Measurements from ENCODE around the gene CREB3L2. TPM values are rescaled to one million over a fixed set of nuclear protein-coding genes. Genes with fewer than 3 reads are reported as not detected.
"Not testable (repeated sequence)": the region's sequence is repeated elsewhere in the genome, so short reads cannot be mapped to it uniquely, and the experiment has no call there.

The CREB3L2 gene
- total RNA-seq, 1 experiment from 2014 or later, result 7.5 TPM

GRCh38 chr7:137846549-137846826, 155.4 kb downstream of the CREB3L2 start:
- in situ Hi-C loops (cut with HindIII; ENCODE audit: low pct_unique_long_range_greater_than_20kb, low sequenced_read_pairs), result no loop called here
- DNase-seq (ENCODE audit: low read depth), result no peak

- in situ Hi-C loops (cut with HindIII; ENCODE audit: low pct_unique_long_range_greater_than_20kb, low sequenced_read_pairs), result no loop called here
- no peak for DNase-seq (ENCODE audit: low read depth)
These were observed 157.0 kb downstream of the CREB3L2 start for GRCh38 chr7:137844677-137845425.

- no peak for DNase-seq (ENCODE audit: low read depth)
- in situ Hi-C loops (cut with HindIII; ENCODE audit: low pct_unique_long_range_greater_than_20kb, low sequenced_read_pairs), result no loop called here
These were observed 161.7 kb downstream of the CREB3L2 start for GRCh38 chr7:137839903-137840779.

- in situ Hi-C loops (cut with HindIII; ENCODE audit: low pct_unique_long_range_greater_than_20kb, low sequenced_read_pairs), result no loop called here
- no peak for DNase-seq (ENCODE audit: low read depth)
These were observed 163.1 kb downstream of the CREB3L2 start for GRCh38 chr7:137838706-137839315.

GRCh38 chr7:137836541-137836940, 165.3 kb downstream of the CREB3L2 start:
- DNase-seq (ENCODE audit: low read depth), result no peak
- in situ Hi-C loops (cut with HindIII; ENCODE audit: low pct_unique_long_range_greater_than_20kb, low sequenced_read_pairs), result no loop called here

GRCh38 chr7:137836113-137836509, 165.8 kb downstream of the CREB3L2 start:
- no peak for DNase-seq (ENCODE audit: low read depth)
- in situ Hi-C loops (cut with HindIII; ENCODE audit: low pct_unique_long_range_greater_than_20kb, low sequenced_read_pairs), result no loop called here

- no peak for DNase-seq (ENCODE audit: low read depth)
- in situ Hi-C loops (cut with HindIII; ENCODE audit: low pct_unique_long_range_greater_than_20kb, low sequenced_read_pairs), result no loop called here
These were observed 166.3 kb downstream of the CREB3L2 start for GRCh38 chr7:137835486-137836112.

GRCh38 chr7:137834552-137834951, 167.3 kb downstream of the CREB3L2 start:
- no peak for DNase-seq (ENCODE audit: low read depth)

GRCh38 chr7:137832990-137833389, 168.9 kb downstream of the CREB3L2 start:
- DNase-seq (ENCODE audit: low read depth), result not testable (repeated sequence)

More at GRCh38 chr7:137834552-137834951, 167.3 kb downstream of the CREB3L2 start:
- in situ Hi-C loops (cut with HindIII; ENCODE audit: low pct_unique_long_range_greater_than_20kb, low sequenced_read_pairs), result no loop called here

GRCh38 chr7:137832382-137832781, 169.5 kb downstream of the CREB3L2 start:
- in situ Hi-C loops (cut with HindIII; ENCODE audit: low pct_unique_long_range_greater_than_20kb, low sequenced_read_pairs), result no loop called here
- no peak for DNase-seq (ENCODE audit: low read depth)

More at GRCh38 chr7:137832990-137833389, 168.9 kb downstream of the CREB3L2 start:
- in situ Hi-C loops (cut with HindIII; ENCODE audit: low pct_unique_long_range_greater_than_20kb, low sequenced_read_pairs), result not testable (repeated sequence)

- in situ Hi-C loops (cut with HindIII; ENCODE audit: low pct_unique_long_range_greater_than_20kb, low sequenced_read_pairs); DNase-seq (ENCODE audit: low read depth): not testable (repeated sequence)
These were observed 170.3 kb downstream of the CREB3L2 start for GRCh38 chr7:137831555-137831954.

GRCh38 chr7:137829337-137829992, 172.4 kb downstream of the CREB3L2 start:
- in situ Hi-C loops (cut with HindIII; ENCODE audit: low pct_unique_long_range_greater_than_20kb, low sequenced_read_pairs), result no loop called here
- no peak for DNase-seq (ENCODE audit: low read depth)

GRCh38 chr7:137828456-137828855, 173.4 kb downstream of the CREB3L2 start:
- DNase-seq (ENCODE audit: low read depth), result no peak
- in situ Hi-C loops (cut with HindIII; ENCODE audit: low pct_unique_long_range_greater_than_20kb, low sequenced_read_pairs), result no loop called here

GRCh38 chr7:137825489-137825888, 176.4 kb downstream of the CREB3L2 start:
- DNase-seq (ENCODE audit: low read depth), result no peak
- in situ Hi-C loops (cut with HindIII; ENCODE audit: low pct_unique_long_range_greater_than_20kb, low sequenced_read_pairs), result no loop called here

Other genes starting within 250 kb of the CREB3L2 start
- gene DGKI, start 155.1 kb downstream of the CREB3L2 start, total RNA-seq (2014; rRNA removed; shearing (Covaris generic); ENCODE audit: low replicate concordance), result 1.1 and 1.2 TPM in 2 replicates
- gene AKR1D1, start 74.4 kb upstream of the CREB3L2 start, total RNA-seq (2014; rRNA removed; shearing (Covaris generic); ENCODE audit: low replicate concordance), result not detected in 2 replicates

All from Caki2 (cell line).